Measurements from ENCODE around the gene SPP2.

SPP2 gene

DNA sequence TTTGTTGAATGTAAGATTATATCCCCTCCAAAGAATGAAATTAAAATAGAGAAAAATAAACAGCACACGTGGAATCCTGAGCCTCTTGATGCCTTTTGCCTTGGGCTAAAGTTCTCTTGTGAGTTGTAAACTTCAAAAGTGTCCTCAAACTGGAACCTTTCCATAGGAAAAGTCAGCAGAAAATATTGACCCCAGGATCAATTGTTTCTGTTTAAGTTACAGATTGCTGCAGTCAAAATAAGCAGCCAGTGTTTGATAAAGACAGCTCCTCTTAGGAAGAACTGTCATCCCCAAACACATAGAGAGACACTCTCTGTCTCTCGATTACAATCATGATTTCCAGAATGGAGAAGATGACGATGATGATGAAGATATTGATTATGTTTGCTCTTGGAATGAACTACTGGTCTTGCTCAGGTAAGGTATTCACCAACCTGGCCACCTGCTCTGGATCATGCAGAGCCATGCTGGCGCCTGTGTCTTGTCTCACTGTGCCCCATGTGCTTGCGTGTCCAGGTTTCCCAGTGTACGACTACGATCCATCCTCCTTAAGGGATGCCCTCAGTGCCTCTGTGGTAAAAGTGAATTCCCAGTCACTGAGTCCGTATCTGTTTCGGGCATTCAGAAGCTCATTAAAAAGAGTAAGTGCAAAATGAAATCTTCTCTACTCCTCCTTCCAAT, at the start of gene SPP2:
Gene SPP2 (plus strand): TSS at position 248 of the 681 bp plus-strand sequence. CDS start 85 bp downstream, at position 333.
- DNase-seq, result no peak

- no peak for DNase-seq
Measured at GRCh38 chr2:234001380-234002160, 48.9 kb upstream of the SPP2 start.

GRCh38 chr2:234002281-234002680, 48.2 kb upstream of the SPP2 start:
- DNase-seq, result no peak

GRCh38 chr2:234003972-234004617, 46.4 kb upstream of the SPP2 start:
- DNase-seq, result peak; percentile 22

- no peak for DNase-seq
Measured at GRCh38 chr2:234005126-234005525, 45.4 kb upstream of the SPP2 start.

DNA sequence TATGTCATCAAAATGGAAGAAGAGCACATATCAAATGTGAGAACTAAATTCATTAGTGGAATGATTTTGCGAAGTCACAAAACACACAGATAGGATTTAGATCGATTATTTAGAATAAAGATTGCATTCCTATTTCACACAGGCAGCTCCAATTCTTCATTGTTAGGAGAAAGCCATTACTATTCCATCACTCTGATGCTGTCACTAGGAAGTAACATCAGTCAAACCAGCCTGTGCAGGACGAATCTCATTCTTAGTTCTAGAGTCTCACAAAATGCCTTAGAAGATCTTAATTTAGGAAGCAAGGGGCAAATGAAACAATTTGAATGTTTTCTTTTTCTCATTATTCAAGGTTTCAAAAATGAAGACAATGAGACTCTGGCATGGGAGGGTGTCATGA, 44.0 kb upstream of the SPP2 start:
- DNase-seq, result no peak

GRCh38 chr2:234014427-234014826, 36.1 kb upstream of the SPP2 start:
- DNase-seq, result no peak

GRCh38 chr2:234015861-234016260, 34.6 kb upstream of the SPP2 start:
- DNase-seq, result no peak

DNA sequence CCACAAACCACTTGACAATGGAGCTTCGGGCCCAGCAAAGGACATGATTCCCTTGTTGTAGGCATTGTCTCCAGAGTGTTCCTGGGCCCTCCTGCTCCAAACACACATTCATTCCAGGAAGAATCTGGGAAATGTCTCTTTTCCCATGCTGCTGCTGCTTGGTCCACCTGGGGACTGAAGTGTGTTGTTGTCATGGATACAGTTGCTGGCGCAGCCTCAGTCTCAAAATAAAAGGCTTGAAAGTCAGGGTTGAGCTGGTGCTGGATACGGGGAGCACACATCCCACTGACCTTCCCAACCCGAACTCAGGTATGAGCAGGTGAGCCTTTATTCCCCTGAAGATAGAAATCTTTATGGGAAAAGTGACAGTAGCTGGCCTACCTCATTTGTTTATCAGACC, 30.6 kb upstream of the SPP2 start:
- DNase-seq, result no peak

DNA sequence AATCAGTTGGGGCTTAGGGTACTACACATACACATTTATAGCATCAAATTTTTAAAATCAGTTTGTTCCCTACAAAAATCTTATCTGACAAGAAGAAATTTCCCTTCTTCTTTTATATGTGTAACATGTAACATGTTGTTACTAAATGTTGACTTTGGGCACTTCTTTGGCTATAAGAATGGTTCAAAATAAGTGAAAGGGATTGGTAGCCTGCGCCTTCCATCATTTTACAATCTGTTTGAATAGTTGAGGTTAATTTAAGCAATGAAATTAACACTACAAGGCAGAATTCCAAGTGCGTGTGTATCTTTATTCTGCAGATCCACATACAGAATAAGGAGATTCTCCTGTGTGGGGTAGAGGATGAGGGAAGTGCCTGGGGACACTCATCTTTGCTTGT, 30.2 kb upstream of the SPP2 start:
- no peak for DNase-seq

GRCh38 chr2:234022424-234022823, 28.1 kb upstream of the SPP2 start:
- no peak for DNase-seq

DNA sequence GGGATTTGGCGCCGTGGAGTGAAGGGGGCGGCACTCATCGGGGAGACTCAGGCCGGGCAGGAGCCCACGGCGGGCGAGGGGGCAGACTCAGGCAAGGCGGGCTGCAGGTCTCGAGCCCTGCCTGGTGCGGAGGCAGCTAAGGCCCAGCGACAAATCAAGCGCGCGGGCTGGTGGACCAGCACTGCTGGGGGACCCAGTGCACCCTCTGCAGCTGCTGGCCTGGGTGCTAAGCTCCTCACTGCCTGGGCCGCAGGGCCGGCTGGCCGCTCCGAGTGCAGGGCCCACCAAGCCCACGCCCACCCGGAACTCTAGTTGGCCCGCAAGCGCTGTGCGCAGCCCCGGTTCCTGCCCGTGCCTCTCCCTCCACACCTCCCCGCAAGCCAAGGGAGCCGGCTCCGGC, 26.2 kb upstream of the SPP2 start:
- no peak for DNase-seq

- peak; percentile 32 for DNase-seq
Measured at GRCh38 chr2:234025466-234025865, 25.0 kb upstream of the SPP2 start.

- DNase-seq, result no peak
Measured at GRCh38 chr2:234025891-234026401, 24.6 kb upstream of the SPP2 start.

DNA sequence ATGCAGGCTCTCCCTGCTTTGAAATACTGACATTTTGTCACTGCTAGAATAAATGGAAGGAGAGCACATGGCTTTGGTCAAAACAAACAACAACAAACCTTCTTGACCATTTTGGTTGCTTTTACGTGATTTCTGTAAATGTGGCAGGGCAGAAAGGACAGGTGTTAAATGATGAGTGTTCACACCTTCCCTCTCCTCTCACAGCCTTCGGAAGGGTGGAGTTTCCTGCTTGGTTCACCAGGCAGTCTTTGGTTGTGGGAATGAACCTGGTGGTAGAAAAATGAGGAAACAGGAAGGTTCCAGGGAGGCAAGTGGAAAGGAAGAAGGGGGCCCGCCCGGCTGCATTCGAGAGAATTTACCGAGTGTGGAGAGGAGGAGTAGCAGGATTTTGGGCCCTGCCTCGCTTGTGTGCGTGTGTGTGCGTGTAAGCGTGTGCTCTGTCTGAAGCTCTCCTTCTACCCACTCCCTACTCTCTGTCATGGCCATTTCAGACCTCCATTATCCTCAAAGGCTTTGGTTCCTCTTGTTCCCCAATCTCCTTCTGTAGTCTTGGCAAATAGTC, 23.7 kb upstream of the SPP2 start:
- no peak for DNase-seq

GRCh38 chr2:234027641-234028040, 22.9 kb upstream of the SPP2 start:
- no peak for DNase-seq

GRCh38 chr2:234029150-234029733, 21.3 kb upstream of the SPP2 start:
- DNase-seq, result no peak

DNA sequence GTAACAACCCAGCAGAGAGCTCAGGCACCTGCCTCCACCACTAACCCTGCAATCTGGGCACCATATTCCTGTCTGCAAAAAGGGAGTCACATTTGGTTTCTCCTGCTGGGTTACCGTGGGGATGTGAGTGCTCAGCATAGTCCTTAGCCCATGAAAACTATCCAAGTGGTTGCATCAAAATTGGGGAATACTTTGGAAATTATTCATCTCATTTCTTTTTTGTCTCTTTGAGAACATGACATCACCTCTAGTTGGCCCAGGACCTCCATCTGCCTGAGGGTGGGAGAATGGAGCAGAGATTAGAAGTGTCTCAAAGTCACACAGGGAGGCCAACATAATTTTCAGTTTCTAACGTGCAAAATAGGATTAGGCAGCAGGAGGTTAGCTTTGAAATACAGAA, 19.3 kb upstream of the SPP2 start:
- DNase-seq, result no peak

- no peak for DNase-seq
Measured at GRCh38 chr2:234032279-234032856, 18.1 kb upstream of the SPP2 start.

GRCh38 chr2:234033174-234033573, 17.3 kb upstream of the SPP2 start:
- DNase-seq, result no peak

- no peak for DNase-seq
Measured at GRCh38 chr2:234033885-234034284, 16.6 kb upstream of the SPP2 start.

DNA sequence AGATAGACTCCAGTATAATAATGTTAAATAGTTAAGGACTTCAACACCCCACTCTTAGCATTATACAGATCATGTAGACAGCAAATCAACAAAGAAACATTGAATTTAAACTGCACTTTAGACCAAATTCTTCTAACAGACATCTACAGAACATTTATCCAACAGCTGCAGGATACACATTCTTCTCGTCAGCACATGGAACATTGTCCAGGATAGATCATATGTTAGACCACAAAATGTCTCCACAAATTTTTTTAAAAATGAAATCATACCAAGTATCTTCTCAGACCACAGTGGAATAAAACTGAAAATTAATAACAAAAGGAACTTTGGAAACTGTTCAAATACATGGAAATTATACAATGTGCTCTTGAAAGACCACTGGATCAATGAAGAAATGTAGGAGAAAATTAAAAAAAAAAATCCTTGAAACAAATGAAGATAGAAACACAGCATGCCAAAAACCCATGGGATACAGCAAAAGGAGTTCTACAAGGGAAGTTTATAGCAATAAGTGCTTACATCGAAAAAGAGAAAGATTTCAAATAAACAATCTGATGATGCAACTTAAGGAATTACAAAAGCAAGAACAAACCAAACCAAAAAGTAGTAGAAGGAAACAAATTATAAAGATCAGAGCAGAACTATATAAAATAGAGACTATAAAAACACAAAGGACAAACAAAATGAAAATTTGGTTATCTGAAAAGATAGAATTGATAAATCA, 12.3 kb upstream of the SPP2 start:
- no peak for DNase-seq
